GM12874 (cell line): ENCODE data around the gene DTNBP1.

Experiments used
- TF ChIP-seq, protein P1 (sequence below): IDR thresholded peaks from 2 replicates; pipeline ENCODE4 v1.5.1; 2011; ENCODE audit warnings: low read depth, mild to moderate bottlenecking, control low read depth, low read length, moderate library complexity; ENCODE audit not compliant: insufficient read depth

Gene DTNBP1

DNA sequence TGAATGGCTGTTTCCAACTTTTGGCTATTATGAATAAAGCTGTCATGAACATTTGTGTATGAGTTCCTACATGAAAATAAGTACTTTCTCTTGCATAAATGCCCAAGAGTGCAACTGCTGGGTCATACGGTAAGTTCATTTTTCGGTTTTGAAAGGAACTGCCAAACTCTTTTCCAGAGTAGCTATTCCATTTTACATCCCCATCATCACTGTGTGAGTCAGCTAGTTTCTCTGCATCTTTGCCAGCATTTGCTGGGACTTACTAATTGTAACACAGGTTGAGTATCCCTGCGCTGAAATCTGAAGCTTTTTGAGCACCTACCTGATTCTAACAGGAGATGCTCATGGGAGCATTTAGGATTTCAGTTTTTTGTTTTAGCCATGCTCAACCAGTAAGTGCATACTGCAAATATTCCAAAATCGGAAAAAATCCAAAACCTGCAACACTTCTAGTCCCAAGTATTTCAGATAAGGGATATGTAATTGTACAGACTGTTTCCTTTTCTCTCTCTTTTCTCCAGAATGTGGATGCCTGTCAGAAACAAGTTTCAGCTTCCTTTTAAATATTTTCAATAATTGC is 118.4 kb downstream of the DTNBP1 start:
- TF ChIP-seq, protein P1, sequence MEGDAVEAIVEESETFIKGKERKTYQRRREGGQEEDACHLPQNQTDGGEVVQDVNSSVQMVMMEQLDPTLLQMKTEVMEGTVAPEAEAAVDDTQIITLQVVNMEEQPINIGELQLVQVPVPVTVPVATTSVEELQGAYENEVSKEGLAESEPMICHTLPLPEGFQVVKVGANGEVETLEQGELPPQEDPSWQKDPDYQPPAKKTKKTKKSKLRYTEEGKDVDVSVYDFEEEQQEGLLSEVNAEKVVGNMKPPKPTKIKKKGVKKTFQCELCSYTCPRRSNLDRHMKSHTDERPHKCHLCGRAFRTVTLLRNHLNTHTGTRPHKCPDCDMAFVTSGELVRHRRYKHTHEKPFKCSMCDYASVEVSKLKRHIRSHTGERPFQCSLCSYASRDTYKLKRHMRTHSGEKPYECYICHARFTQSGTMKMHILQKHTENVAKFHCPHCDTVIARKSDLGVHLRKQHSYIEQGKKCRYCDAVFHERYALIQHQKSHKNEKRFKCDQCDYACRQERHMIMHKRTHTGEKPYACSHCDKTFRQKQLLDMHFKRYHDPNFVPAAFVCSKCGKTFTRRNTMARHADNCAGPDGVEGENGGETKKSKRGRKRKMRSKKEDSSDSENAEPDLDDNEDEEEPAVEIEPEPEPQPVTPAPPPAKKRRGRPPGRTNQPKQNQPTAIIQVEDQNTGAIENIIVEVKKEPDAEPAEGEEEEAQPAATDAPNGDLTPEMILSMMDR, result no peak

DNA sequence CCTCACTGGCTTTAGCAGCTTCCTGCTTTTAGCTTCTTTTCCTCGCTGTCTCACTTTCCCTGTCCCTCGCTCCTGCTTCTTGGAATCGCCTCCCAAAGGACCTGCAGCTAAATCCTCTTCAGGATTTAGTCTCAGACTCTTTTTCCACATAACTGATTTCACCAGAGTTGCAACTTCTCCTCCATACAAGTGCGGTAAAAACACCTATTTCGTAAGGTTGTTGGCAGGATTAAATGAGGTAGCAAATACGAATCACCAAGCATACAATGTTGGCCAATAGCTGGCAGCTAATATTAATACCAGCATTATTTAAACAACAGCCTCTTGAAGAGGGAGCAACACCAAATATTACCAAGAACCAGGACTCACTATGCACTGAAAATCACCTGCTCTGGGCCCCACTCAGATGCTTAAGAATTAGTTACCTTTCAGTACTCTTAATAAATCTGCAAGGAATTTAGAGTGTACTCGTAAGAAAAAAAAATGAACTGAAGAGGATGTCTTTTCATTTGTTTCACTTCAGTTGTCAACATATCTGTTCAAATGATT is 123.0 kb downstream of the DTNBP1 start:
- TF ChIP-seq, protein P1, result no peak

DNA sequence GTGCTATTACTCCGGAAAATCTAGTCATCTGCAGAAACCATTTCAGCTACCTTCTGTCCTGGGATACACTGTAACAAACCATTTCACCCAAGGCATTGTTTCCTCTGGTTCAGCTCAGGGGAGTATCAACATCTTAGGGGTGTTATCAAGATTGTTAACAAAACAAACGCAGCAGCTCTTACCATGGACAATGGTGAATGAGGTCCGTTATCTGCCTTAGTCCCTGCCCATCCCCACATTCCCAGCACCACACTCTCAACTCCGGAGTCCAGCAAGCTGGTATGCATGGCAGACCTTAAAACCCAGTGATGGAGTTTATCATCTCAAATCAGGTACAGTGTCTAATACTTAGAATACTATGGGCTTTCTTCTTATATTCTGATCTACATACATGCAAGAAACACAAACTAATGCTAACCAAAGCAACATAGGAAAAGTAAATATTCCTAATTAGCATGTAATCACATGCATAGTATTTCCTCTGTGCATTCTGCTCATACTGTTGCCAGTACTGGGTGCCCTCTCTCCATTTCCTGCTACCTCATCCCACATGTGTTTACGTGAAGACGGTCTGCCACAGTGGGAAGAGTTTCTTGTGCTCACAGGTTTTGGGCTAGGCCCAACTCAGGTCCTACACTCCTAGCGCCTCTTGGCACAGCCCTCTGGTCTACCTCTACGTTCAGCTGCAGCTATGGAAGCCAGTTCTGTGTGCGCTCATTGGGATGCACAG is 123.9 kb downstream of the DTNBP1 start:
- TF ChIP-seq, protein P1, result no peak

DNA sequence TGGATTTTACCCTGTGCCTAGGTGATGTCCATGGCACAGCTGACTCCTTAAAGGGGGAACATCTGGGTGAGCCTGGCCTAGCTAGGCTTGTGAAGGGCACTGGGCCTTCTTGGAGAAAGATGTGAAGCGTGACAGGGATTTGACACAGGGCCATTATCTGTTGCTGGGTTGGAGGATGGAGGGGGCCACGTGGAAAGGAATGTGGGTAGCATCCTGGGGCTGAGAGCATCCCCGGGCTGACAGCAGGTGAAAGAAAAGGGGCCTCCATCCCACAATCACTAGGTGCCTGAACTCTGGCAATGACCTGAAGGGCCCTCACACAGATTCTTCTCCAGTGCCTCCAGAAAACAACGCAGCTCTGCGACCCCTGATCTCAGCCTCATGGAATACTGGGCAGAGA is 124.7 kb downstream of the DTNBP1 start:
- TF ChIP-seq, protein P1, result no peak

DNA sequence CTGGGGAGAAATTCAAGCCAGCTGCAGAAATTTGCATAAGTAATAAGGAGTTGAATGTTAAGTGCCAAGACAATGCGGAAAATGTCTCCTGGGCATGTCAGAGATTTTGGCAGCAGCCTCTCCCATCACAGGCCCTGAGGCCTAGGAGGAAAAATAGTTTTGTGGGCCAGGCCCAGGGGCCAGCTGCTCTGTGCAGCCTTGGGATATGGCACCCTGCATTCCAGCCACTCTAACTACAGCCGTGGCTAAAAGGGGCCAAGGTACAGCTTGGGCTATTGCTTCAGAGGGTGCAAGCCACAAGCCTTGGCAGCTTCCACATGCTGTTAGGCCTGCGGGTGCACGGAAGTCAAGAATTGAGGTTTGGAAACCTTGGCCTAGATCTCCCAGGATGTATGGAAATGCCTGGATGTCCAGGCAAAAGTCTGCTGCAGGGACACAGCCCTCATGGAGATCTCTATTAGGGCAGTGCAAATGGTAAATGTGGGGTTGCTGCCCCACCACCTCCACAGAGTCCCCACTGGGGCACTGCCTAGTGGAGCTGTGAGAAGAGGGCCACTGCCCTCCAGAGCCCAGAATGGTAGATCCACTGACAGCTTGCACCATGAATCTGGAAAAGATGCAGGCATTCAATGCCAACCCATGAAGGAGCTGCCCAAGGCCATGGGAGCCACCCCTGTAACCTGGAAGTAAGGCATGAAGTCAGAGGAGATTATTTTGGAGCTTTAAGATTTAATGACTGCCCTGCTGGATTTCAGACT is 126.5 kb downstream of the DTNBP1 start:
- TF ChIP-seq, protein P1, result no peak

DNA sequence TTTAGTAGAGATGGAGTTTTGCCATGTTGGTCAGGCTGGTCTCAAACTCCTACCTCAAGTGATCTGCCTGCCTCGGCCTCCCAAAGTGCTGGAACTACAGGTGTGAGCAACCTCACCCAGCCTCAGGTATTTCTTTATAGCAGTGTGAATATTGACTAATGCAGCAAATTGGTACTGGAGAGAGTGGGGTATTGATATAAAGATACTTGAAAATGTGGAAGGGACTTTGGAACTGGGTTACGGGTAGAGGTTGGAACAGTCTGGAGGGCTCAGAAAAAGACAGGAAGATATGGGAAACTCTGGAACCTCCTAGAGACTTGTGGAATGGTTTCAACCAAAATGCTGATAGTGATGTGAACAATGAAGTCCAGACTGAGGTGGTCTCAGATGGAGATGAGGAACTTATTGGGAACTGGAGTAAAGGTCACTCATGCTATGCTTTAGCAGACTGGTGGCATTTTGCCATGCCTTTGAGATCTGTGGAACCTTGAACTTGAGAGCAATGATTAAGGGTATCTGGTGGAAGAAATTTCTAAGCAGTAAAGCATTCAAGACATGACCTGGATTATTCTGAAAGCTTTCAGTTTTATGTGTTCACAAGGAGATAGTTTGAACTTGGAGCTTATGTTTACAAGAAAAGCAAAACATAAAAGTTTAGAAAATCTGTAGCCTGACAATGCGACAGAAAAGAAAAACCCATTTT is 127.2 kb downstream of the DTNBP1 start:
- TF ChIP-seq, protein P1, result no peak

DNA sequence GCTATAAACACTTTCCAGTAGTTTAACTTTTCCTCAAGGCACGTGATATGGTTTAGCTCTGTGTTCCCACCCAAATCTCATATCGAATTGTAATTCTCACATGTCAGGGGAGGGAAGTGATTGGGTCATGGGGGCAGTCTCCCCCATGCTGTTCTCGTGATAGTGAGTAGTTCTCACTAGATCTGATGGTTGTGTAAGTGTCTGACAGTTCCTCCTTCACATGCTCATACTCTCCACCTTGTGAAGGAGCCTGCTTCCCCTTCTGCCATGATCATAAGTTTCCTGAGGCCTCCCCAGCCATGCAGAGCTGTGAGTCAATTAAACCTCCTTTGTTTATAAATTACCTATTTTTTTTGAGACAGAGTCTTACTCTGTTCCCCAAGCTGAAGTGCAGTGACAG is 127.9 kb downstream of the DTNBP1 start:
- TF ChIP-seq, protein P1, result no peak
